ENCODE data around the gene PRPF31.

The PRPF31 gene

GRCh38 chr19:54114340-54115108, 1.0 kb upstream of the PRPF31 start:
- Histone ChIP-seq H3K9ac (ENCODE audit: low read depth, low read length, poor library complexity, severe bottlenecking) (peak overlapping the region; percentile 91), H3F3A (ENCODE audit: low read depth) (no peaks in the 10 kb centered on the region), H4K20me1 (ENCODE audit: insufficient read depth, low read length, poor library complexity, severe bottlenecking) (peaks cover 8% of the 10 kb centered on the region), H3K4me2 (ENCODE audit: low read depth, low read length, poor library complexity, severe bottlenecking) (peak overlapping the region; percentile 78), H3K79me2 (ENCODE audit: insufficient read depth, low read length) (peaks cover 44% of the 10 kb centered on the region), H2AFZ (ENCODE audit: low read length) (peak overlapping the region; percentile 93), H3K9me2 (replicated peaks; ENCODE audit: low read depth, low read length) (no peaks in the 10 kb centered on the region), H3K36me3 (ENCODE audit: insufficient read depth, low read length) (peaks cover 10% of the 10 kb centered on the region; the same call in 1 of the 2 replicates), H3K27me3 (ENCODE audit: insufficient read depth, low read length, poor library complexity, severe bottlenecking) (no peaks in the 10 kb centered on the region), H3K4me3 (ENCODE audit: low read length, poor library complexity, severe bottlenecking) (peak overlapping the region; percentile 90), H3K9me3 (ENCODE audit: insufficient read depth, low read depth, low read length) (no peaks in the 10 kb centered on the region), H3K4me1 (ENCODE audit: insufficient read depth, low read length, poor library complexity, severe bottlenecking) (peaks cover 20% of the 10 kb centered on the region)
- TF ChIP-seq, protein P1, sequence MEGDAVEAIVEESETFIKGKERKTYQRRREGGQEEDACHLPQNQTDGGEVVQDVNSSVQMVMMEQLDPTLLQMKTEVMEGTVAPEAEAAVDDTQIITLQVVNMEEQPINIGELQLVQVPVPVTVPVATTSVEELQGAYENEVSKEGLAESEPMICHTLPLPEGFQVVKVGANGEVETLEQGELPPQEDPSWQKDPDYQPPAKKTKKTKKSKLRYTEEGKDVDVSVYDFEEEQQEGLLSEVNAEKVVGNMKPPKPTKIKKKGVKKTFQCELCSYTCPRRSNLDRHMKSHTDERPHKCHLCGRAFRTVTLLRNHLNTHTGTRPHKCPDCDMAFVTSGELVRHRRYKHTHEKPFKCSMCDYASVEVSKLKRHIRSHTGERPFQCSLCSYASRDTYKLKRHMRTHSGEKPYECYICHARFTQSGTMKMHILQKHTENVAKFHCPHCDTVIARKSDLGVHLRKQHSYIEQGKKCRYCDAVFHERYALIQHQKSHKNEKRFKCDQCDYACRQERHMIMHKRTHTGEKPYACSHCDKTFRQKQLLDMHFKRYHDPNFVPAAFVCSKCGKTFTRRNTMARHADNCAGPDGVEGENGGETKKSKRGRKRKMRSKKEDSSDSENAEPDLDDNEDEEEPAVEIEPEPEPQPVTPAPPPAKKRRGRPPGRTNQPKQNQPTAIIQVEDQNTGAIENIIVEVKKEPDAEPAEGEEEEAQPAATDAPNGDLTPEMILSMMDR (conservative IDR thresholded peaks at IDR 0.05; ENCODE audit: low read length), result no peak
- TF ChIP-seq EZH2phosphoT487 (IDR thresholded peaks at IDR 0.05; ENCODE audit: borderline replicate concordance), result no peak

DNA sequence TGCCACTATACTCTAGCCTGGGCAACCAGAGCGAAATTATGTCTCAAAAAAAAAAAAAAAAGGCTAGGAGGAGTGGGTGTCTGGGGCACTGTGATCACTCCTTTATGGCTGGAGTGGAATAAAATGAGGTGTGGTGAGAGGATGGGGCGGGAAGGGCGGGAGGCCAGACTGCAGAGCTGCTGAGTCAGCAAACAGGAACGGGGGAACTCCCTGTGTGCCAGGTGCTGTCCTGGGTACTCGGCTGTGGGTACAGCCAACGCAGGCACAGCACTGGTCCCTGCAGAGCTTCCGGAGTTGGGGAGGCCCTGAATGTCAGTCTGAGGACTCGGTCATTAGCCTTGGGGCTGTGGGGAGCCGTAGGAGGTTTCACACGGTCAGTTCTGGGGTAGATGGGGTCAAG, 5.7 kb downstream of the PRPF31 start:
- Histone ChIP-seq H2AFZ (ENCODE audit: low read length) (no peak overlapping the region), H3K9me3 (ENCODE audit: insufficient read depth, low read depth, low read length) (no peaks in the 10 kb centered on the region), H3K9ac (ENCODE audit: low read depth, low read length, poor library complexity, severe bottlenecking) (no peak overlapping the region), H4K20me1 (ENCODE audit: insufficient read depth, low read length, poor library complexity, severe bottlenecking) (no peaks in the 10 kb centered on the region), H3K27me3 (ENCODE audit: insufficient read depth, low read length, poor library complexity, severe bottlenecking) (no peaks in the 10 kb centered on the region), H3K4me3 (ENCODE audit: low read length, poor library complexity, severe bottlenecking) (no peak overlapping the region), H3K36me3 (ENCODE audit: insufficient read depth, low read length) (peaks cover 43% of the 10 kb centered on the region; the same call in 1 of the 2 replicates), H3K4me1 (ENCODE audit: insufficient read depth, low read length, poor library complexity, severe bottlenecking) (peaks cover 12% of the 10 kb centered on the region), H3F3A (ENCODE audit: low read depth) (no peaks in the 10 kb centered on the region), H3K9me2 (replicated peaks; ENCODE audit: low read depth, low read length) (no peaks in the 10 kb centered on the region), H3K79me2 (ENCODE audit: insufficient read depth, low read length) (peaks cover 14% of the 10 kb centered on the region), H3K4me2 (ENCODE audit: low read depth, low read length, poor library complexity, severe bottlenecking) (no peak overlapping the region)
- no peak for TF ChIP-seq EZH2phosphoT487 (IDR thresholded peaks at IDR 0.05; ENCODE audit: borderline replicate concordance)
- TF ChIP-seq, protein P1 (conservative IDR thresholded peaks at IDR 0.05; ENCODE audit: low read length), result no peak

DNA sequence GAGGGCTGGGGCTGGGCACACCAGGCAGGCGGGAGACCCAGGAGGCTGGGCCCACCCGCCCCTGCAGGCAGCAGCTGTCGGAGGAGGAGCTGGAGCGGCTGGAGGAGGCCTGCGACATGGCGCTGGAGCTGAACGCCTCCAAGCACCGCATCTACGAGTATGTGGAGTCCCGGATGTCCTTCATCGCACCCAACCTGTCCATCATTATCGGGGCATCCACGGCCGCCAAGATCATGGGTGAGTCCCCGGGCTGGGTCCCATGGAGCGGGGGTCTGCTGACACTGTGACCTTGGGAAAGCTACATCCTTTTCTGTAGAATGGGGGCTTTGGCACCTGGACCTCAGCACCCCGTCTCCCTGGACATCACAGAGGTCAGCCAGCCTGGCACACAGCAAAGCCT, 8.1 kb downstream of the PRPF31 start:
- Histone ChIP-seq H3K27me3 (ENCODE audit: insufficient read depth, low read length, poor library complexity, severe bottlenecking) (no peaks in the 10 kb centered on the region), H3K4me3 (ENCODE audit: low read length, poor library complexity, severe bottlenecking) (no peak overlapping the region), H3K9me3 (ENCODE audit: insufficient read depth, low read depth, low read length) (no peaks in the 10 kb centered on the region), H3K9me2 (replicated peaks; ENCODE audit: low read depth, low read length) (no peaks in the 10 kb centered on the region), H3K4me2 (ENCODE audit: low read depth, low read length, poor library complexity, severe bottlenecking) (no peak overlapping the region), H3F3A (ENCODE audit: low read depth) (no peaks in the 10 kb centered on the region), H3K79me2 (ENCODE audit: insufficient read depth, low read length) (no peaks in the 10 kb centered on the region), H3K9ac (ENCODE audit: low read depth, low read length, poor library complexity, severe bottlenecking) (no peak overlapping the region), H2AFZ (ENCODE audit: low read length) (no peak overlapping the region), H3K4me1 (ENCODE audit: insufficient read depth, low read length, poor library complexity, severe bottlenecking) (no peaks in the 10 kb centered on the region), H4K20me1 (ENCODE audit: insufficient read depth, low read length, poor library complexity, severe bottlenecking) (no peaks in the 10 kb centered on the region), H3K36me3 (ENCODE audit: insufficient read depth, low read length) (peaks cover 48% of the 10 kb centered on the region; the same call in 1 of the 2 replicates)
- no peak for TF ChIP-seq EZH2phosphoT487 (IDR thresholded peaks at IDR 0.05; ENCODE audit: borderline replicate concordance)
- TF ChIP-seq, protein P1 (conservative IDR thresholded peaks at IDR 0.05; ENCODE audit: low read length), result no peak

Data from Loucy (cell line).